ENCODE measurements around the gene POFUT2.

Gene POFUT2

DNA sequence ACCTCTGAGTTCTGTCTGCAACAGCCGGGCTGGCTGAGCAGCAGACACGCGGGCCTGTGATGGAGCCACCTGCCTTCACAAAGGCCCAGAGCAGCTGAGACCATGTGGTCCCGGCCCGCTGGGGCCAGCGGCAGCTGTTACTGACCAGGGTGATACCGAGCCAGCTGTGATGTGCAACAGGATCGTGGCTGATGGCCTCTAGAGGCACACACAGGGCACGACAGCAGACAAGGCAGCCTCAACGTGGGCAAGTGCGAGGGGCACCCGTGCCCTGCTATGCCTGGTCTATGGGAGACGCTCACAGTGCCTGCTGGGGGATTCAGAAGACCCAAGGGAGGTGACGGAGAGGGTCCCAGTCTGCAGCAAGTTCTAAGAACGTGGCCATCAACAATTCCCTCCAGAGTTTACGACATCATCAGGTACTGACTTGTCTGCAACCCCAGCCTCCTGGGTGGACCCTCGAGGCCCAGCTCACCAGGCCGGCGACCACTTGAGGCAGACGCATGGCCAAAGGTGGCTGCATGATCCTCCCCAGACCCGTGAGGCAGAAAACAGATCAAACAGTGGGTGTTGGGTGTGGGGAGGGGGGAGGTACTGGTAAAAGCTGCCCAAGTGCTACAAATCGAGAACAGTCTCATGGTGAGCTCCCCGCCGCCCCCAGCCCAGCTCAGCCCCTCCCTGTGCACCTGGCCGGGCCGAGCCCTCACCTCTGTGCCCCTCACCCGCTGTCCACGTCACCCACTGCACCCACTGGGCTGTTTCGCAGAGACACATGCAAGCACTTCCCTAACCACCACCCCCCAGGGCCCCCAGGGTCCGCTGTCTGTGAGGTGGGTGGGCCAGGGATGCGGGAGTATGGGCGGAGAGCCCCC is 6.0 kb downstream of the POFUT2 start:
- no peak for DNase-seq

DNA sequence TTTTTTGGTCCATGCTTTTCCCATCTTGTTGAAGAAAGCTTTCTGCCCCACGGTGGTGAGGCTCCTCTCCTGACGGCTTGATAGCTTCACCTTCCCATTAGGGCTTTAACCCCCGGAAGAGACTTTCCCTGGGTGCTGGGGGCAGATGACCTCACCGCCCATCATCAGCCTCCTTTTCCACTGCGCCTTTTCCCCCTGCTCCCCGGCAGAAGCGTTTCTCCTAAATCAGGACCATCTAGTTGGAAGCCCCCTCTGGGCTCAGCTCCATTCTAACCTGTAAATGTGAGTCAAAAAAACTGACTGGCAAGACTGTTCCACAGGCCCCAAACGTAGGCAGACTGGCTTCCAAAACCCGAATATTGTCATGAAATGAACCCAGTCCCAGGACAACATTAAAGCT is 6.7 kb downstream of the POFUT2 start:
- no peak for DNase-seq

- DNase-seq = no peak
Measured at GRCh38 chr21:45280178-45280821, 7.4 kb downstream of the POFUT2 start.

GRCh38 chr21:45279446-45280177 is 8.1 kb downstream of the POFUT2 start:
- DNase-seq = no peak

- DNase-seq = no peak
Measured at GRCh38 chr21:45278156-45278911, 9.4 kb downstream of the POFUT2 start.

- DNase-seq = no peak
Measured at GRCh38 chr21:45277101-45278045, 10.3 kb downstream of the POFUT2 start.

DNA sequence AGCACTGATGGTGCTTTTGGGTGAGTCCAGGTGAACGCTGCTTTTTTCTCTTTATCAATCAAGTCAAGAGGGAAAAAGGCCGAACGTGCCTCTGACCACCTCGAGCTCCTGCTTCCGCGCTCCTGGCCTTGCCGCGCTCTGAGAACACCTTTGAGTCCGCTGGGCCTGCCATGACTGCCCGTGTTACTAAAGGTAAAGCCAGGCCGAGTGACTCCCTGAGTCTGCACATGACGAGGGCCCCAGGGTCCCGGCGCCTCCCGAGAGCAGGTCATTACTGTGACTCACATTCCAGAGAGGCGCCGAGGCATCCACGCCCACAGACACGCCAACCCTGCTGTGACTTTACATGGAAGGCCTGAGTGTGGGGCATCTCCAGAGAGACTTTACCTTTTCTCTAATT is 11.1 kb downstream of the POFUT2 start:
- DNase-seq = no peak

DNA sequence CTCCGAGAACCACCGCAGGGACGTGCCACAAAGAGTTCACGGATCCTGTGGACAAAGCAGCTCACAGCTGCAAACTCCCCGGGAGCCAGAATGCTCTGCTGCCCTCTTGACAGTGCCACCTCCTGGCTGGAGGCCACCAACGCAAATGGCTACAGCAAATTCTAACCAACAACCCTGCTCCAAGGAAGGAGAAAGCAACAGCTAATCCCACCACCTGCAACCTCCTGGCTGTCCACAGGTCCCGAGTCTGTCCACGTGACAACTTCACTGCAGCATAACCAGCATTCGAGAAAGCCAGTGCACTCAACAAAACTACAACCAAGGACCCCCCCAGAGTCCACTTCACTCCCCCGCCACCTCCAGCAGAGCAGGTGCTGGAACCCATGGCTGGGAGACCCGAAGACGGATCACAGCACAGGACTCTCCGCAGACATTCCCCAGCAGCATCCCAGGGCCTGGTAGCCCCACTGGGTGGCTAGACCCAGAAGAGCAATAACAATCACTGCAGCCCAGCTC is 17.3 kb downstream of the POFUT2 start:
- DNase-seq = no peak

GRCh38 chr21:45269861-45270260 is 17.8 kb downstream of the POFUT2 start:
- DNase-seq = no peak

DNA sequence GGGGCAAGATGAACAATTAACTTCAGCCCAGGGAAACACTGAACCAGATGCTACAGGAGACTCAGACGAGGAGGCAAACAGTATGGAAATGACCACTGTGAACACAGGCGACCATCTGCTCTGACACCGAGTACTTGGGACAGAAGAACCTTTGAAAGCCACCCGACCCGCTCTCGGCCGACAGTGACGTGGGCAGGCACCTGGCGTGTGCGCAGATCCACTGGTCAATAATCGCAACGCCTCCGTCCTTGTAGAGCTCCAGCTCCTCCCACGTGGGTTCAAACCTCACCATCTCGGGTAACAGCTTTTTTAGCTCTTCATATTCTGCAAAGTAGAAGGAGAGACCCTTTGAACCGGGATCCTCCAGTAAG is 20.3 kb downstream of the POFUT2 start:
- DNase-seq = no peak

GRCh38 chr21:45266518-45267389 is 20.9 kb downstream of the POFUT2 start:
- no peak for DNase-seq

- DNase-seq = no peak
Measured at GRCh38 chr21:45265721-45266517, 21.8 kb downstream of the POFUT2 start.

- DNase-seq = no peak
Measured at GRCh38 chr21:45264912-45265515, 22.7 kb downstream of the POFUT2 start.

DNA sequence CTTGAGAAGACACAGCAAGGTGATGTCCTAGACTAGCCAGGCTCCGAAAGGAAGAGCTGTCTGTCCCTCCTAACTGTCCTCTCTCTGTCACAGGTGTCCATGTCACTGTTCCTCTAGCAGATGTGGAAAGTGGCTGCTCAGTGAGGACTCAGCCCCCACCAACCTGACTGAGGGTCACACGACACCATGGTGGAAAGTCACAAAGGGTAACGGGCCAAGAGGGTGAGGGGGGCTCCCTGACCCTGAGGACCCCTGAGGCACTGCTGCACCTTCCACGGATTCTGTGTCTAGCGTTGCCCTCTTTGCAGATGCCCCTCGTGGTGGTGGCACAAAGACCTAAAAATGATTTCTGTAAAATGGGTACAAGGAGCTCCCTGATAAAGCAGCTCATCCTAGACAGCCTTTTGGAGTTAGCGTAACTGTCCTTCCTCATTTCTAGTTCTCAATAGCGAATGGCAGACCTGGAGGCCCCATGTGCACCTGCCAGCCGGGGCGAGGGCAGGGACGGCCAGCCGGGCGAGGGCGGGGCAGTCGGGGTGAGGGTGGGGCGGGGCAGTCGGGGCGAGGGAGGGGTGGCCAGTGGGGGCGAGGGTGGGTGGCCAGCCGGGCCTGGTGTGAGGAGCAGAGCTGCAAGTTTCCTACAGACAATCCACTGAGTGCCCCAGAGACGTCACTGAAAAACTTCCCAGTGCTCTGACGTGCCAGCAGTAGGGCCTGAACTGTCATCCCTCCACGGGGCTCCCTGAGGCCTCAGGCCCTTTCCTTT is 23.4 kb downstream of the POFUT2 start:
- no peak for DNase-seq

GRCh38 chr21:45263534-45263933 is 24.2 kb downstream of the POFUT2 start:
- DNase-seq = no peak

DNA sequence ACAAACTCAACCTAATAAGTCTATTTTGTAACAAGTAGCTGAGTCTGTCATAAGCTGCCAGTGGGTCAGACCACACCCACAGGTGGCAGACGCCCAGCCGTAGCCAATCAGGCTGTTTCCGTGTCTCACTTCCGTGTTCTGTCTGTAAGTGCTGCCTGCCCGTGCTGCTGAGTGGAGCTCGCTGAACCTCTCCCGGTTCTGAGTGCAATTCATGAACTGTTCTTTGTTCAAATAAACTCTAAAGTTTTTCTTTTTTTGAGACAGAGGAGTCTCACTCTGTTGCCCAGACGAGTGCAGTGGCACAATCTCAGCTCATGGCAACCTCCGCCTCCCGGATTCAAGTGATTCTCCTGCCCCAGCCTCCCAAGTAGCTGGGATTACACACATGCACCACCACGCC is 25.1 kb downstream of the POFUT2 start:
- no peak for DNase-seq

DNA sequence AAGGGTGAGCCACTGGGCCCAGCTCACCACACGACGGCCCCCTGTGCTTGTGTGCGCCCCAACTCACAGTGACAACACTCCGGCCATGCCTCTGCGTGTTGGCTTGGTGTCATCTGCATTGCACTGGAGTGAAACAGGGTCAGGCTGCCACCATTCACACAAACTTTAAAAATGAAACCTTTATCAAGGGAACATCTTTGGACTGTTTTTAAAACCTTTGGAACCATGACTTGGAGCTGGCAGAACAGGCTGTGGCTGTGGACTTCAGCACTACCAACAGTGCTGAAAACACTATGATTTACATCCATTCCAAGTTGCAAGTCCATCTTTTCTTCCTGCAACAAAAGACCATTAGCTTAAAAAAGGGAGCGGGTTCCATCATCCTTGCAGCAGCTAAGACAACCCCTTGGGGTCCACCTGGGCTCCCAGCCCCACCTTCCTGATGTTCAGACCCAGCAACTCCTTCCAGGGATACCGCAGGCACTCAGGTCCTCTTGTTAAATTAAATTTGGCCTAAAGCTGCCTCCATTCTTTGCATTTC is 25.6 kb downstream of the POFUT2 start:
- DNase-seq = no peak

DNA sequence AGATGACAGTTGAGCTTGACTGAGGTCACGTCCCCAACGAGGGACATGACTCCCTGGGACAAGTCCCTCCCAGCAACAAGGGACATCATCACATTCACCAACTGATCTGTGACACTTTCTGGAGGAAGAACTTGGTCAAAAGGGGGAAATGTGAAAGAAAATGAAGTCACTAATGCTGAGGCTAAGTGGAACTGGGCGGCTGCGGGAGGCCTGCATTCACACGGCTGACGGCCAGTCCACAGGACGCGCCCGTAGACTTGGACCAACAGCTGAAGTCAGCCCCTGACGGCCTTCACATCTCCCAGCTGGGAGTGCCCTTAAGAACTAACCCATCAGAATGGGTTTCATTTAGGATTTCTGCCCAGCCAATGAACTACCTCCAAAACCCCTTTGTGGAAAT is 26.6 kb downstream of the POFUT2 start:
- DNase-seq = no peak
